K562 (cell line): ENCODE results near the gene TENT5A. TPM values are rescaled to one million over a fixed set of nuclear protein-coding genes. Genes with fewer than 3 reads are reported as not detected.

Experiments
- ATAC-seq: fragments of 200-7000 bp; cut with Tn5 transposase; 3 replicates; pipeline ENCODE4 v1.9.1; 2020; ENCODE audit warnings: moderate library complexity
- BruUV-seq: library from RNA; stranded (reverse); fragments of 400-500 nt; replicated peaks from 2 replicates; lab custom pipeline; 2021; lab: Mats Ljungman, UMichigan
- CTCF ChIA-PET: fragments of 300-600 bp; formaldehyde crosslinking; extraction: SDS; loops from one replicate; lab custom pipeline; 2021; ENCODE audit warnings: low intra/inter-chr PET ratio; lab: Yijun Ruan, JAX
- POLR2A ChIA-PET: fragments of 300-600, 350-650 bp; sonication (Branson Sonifier 250); formaldehyde crosslinking; extraction: SDS; loops from one replicate; lab custom pipeline; 2021; ENCODE audit warnings: antibody characterized with exemption, inconsistent platforms; lab: Yijun Ruan, JAX
- DNase-seq, 4 experiments: peaks; one replicate each; pipeline versions ENCODE4 v3.0.0 to v3.0.0-alpha.2; 2011 to 2018; ENCODE audit warnings: low spot score in 3 of 4, mixed read lengths in 3 of 4; ENCODE audit errors: extremely low read depth in 1 of 4
- FAIRE-seq: peaks from 2 replicates; lab custom pipeline; 2011; peaks lifted over from hg19 to GRCh38; lab: Jason Lieb, UNC
- H2AFZ ChIP-seq: 2 replicates; pipeline ENCODE4 v1.6.0; 2011; ENCODE audit warnings: low read depth, low read length, control low read depth, inconsistent platforms
- H3K27ac ChIP-seq: fragments of 200-600 bp; 3 replicates; pipeline ENCODE4 v1.8.0; 2011; ENCODE audit warnings: low read depth, mild to moderate bottlenecking, control low read depth, inconsistent platforms, low read length, moderate library complexity, mixed read lengths; ENCODE audit errors: extremely low read depth
- H3K27me3 ChIP-seq, 2 experiments: fragments of 300-600 bp in 1 of 2; 2 replicates in 1 of 2; 3 replicates in 1 of 2; pipeline versions ENCODE4 v1.6.0 to v1.8.0; 2011; ENCODE audit warnings: inconsistent platforms in 2 of 2, low read length in 2 of 2, mild to moderate bottlenecking in 1 of 2, mixed read lengths in 1 of 2, moderate library complexity in 1 of 2; ENCODE audit not compliant: control insufficient read depth in 2 of 2, insufficient read depth in 2 of 2
- H3K36me3 ChIP-seq: fragments of 300-600 bp; 3 replicates; pipeline ENCODE4 v1.8.0; 2011; ENCODE audit warnings: mild to moderate bottlenecking, low read length, inconsistent platforms; ENCODE audit not compliant: control insufficient read depth, insufficient read depth
- H3K4me1 ChIP-seq, 2 experiments: fragments of 200-600 bp in 1 of 2; replicated peaks in 1 of 2; 2 replicates in 1 of 2; 3 replicates in 1 of 2; pipeline versions ENCODE4 v1.5.1 to v1.8.0; 2011; ENCODE audit warnings: inconsistent platforms in 2 of 2, low read length in 2 of 2, mild to moderate bottlenecking in 1 of 2, mixed read lengths in 1 of 2, moderate library complexity in 1 of 2; ENCODE audit not compliant: control insufficient read depth in 2 of 2, insufficient read depth in 2 of 2
- H3K4me2 ChIP-seq: 2 replicates; pipeline ENCODE4 v1.6.1; 2011; ENCODE audit warnings: low read length, control low read depth, inconsistent platforms, mixed read lengths; ENCODE audit not compliant: insufficient read depth
- H3K4me3 ChIP-seq: fragments of 200-600 bp; sonication (generic), shearing (Covaris generic); 2 replicates; pipeline ENCODE4 v1.5.1; 2016; ENCODE audit warnings: control low read depth, inconsistent platforms
- H3K79me2 ChIP-seq: fragments of 200-600 bp; 3 replicates; pipeline ENCODE4 v1.8.0; 2011; ENCODE audit warnings: low read length, inconsistent platforms; ENCODE audit not compliant: control insufficient read depth, insufficient read depth
- H3K9ac ChIP-seq, 2 experiments: 2 replicates each; pipeline versions ENCODE4 v1.6.0 to v1.6.1; 2011; ENCODE audit warnings: low read depth in 2 of 2, low read length in 2 of 2, control low read depth in 1 of 2, inconsistent platforms in 1 of 2, mild to moderate bottlenecking in 1 of 2, mixed read lengths in 1 of 2; ENCODE audit not compliant: insufficient read depth in 1 of 2
- H3K9me1 ChIP-seq: one replicate; pipeline ENCODE4 v1.6.0; 2011; ENCODE audit warnings: inconsistent platforms, mild to moderate bottlenecking, low read length, moderate library complexity; ENCODE audit not compliant: control insufficient read depth, insufficient read depth
- H3K9me3 ChIP-seq: replicated peaks from 2 replicates; pipeline ENCODE4 v1.5.1; 2011; ENCODE audit warnings: low read depth, low read length, inconsistent platforms; ENCODE audit not compliant: control insufficient read depth, insufficient read depth
- H4K20me1 ChIP-seq: replicated peaks from 2 replicates; pipeline ENCODE4 v1.6.1; 2011; ENCODE audit warnings: low read length, inconsistent platforms, mixed read lengths; ENCODE audit not compliant: control insufficient read depth, insufficient read depth
- CSDE1 ChIP-seq, 2 experiments: fragments of 450-650 bp; IDR thresholded peaks; 2 replicates each; pipeline ENCODE4 v1.6.1; 2016; ENCODE audit warnings: mild to moderate bottlenecking in 1 of 2
- NR3C1 ChIP-seq: sonication (generic); formaldehyde crosslinking; IDR thresholded peaks from 2 replicates; pipeline ENCODE4 v1.8.1; 2022; ENCODE audit warnings: missing genetic modification reagents
- RAD21 ChIP-seq, 2 experiments: fragments of 250-450 bp in 1 of 2; fragments of 450-650 bp in 1 of 2; sonication (Bioruptor Pico) in 1 of 2; formaldehyde crosslinking in 1 of 2; IDR thresholded peaks in 1 of 2; conservative IDR thresholded peaks in 1 of 2; 2 replicates each; pipeline versions ENCODE4 v1.4.0 to v1.8.0; 2020 to 2022; ENCODE audit warnings: mild to moderate bottlenecking in 2 of 2, moderate library complexity in 1 of 2
- RFX5 ChIP-seq: IDR thresholded peaks from 2 replicates; pipeline ENCODE4 v1.6.1; 2011; ENCODE audit warnings: low read depth, mild to moderate bottlenecking, improper control_type of control experiment, low read length
- TEAD1 ChIP-seq, 2 experiments: fragments of 450-650 bp in 1 of 2; sonication (generic) in 1 of 2; formaldehyde crosslinking; IDR thresholded peaks; 2 replicates each; pipeline versions ENCODE4 v1.4.0 to v1.8.0; 2020 to 2022; ENCODE audit warnings: mild to moderate bottlenecking in 2 of 2, missing genetic modification reagents in 1 of 2
- ZNF3 ChIP-seq: fragments of 250-450 bp; sonication (Bioruptor Pico); IDR thresholded peaks from 2 replicates; pipeline ENCODE4 v1.5.0; 2021; ENCODE audit warnings: mild to moderate bottlenecking, moderate library complexity
- ZNF551 ChIP-seq: fragments of 250-450 bp; sonication (Bioruptor Pico); IDR thresholded peaks from 2 replicates; pipeline ENCODE4 v1.5.0; 2021; ENCODE audit warnings: mild to moderate bottlenecking, moderate library complexity
- ZNF561 ChIP-seq: fragments of 450-650 bp; formaldehyde crosslinking; conservative IDR thresholded peaks from 2 replicates; pipeline ENCODE4 v1.4.0; 2020; ENCODE audit warnings: mild to moderate bottlenecking, moderate library complexity
- WGBS: fragments of 100-300 bp; shearing (Covaris generic); methylation state at CpG from one replicate; pipeline ENCODE4 v1.1.6; 2016; ENCODE audit warnings: low coverage, mixed read lengths; ENCODE audit not compliant: insufficient coverage; ENCODE audit errors: missing lambda C conversion rate; 5-methylcytosine and 5-hydroxymethylcytosine counted together
- in situ Hi-C: fragments of 300-500 bp; cut with MboI; formaldehyde crosslinking; loops from 4 replicates; pipeline ENCODE4 v1.15.0; 2018; ENCODE audit warnings: inconsistent platforms, mixed read lengths
- intact Hi-C: fragments of 100-400 bp; cut with micrococcal nuclease; formaldehyde crosslinking; loops from 2 replicates; pipeline ENCODE4 v1.14.2; 2022
- polyA plus RNA-seq, 8 experiments: library from polyadenylated mRNA; depleted of rRNA in 4 of 8; stranded (reverse) in 5 of 8; unstranded in 3 of 8; fragments of >200 nt; fragmentation: Nextera tagmentation in 2 of 8; fragmentation: Illumina TruSeq in 1 of 8; extraction: Ambion mirVana in 2 of 8; extraction: Trizol in 1 of 8; gene quantifications; 2 replicates each; pipeline versions ENCODE4 v1.2.1 to v1.2.3, GENCODE V29; 2011 to 2014; ENCODE audit warnings: inconsistent platforms in 1 of 8, missing spikeins in 1 of 8
- total RNA-seq, 7 experiments: library from RNA; depleted of rRNA in 6 of 7; stranded (reverse); fragments of >200 nt in 6 of 7; fragmentation: Illumina TruSeq in 2 of 7; extraction: Trizol in 2 of 7; gene quantifications; 2 replicates each; pipeline versions ENCODE4 v1.2.1 to v1.2.3, GENCODE V29; 2011 to 2021; ENCODE audit warnings: low replicate concordance in 1 of 7
- TF ChIP-seq, protein P1 (sequence below): sonication (generic); formaldehyde crosslinking; IDR thresholded peaks from 2 replicates; pipeline ENCODE4 v1.8.1; 2023; ENCODE audit warnings: mild to moderate bottlenecking, missing genetic modification reagents
- TF ChIP-seq, protein P2 (sequence below): fragments of 200-600 bp; sonication (generic); IDR thresholded peaks from one replicate; pipeline ENCODE4 v1.6.1; 2012; ENCODE audit warnings: mild to moderate bottlenecking, low read depth, low read length, inconsistent platforms

TENT5A gene
- total and polyA plus RNA-seq, 9 of the 15 experiments (the other 6 are each of a cell fraction or from before 2014, with no cell fraction given) = 0.77 to 2.3 (median 1.3) TPM

DNA sequence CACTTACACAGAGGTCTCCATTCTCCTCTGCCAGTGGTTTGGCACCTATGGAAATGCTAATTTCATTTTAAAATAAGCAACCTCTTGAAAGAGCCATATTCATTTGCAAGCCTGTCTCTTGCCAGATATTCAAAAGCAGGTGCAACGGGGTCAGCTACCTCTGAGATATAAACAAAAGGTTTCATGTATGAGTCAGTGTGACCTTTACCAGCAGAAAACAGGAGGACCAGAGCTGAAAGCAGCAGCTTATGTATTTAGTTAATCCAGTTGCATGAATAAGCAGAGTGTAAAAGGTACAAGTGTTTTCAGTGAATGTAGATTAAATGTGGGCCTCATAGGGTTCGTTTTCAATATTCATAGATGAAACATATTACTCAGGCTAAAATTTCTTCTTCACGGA lies 56.0 kb downstream of the TENT5A start:
- Histone ChIP-seq H3K27ac (no peak overlapping the region), H3K4me2 (no peak overlapping the region), H3K79me2 (no peaks in the 10 kb centered on the region), H3K9ac (no peak overlapping the region), H2AFZ (no peak overlapping the region), H4K20me1 (no peaks in the 10 kb centered on the region), H3K9me3 (no peaks in the 10 kb centered on the region), H3K36me3 (no peaks in the 10 kb centered on the region), H3K4me1 (no peaks in the 10 kb centered on the region), H3K27me3 (no peaks in the 10 kb centered on the region), H3K9me1 (no peaks in the 10 kb centered on the region), H3K4me3 (no peak overlapping the region)
- BruUV-seq = no TSS peak
- in situ Hi-C loops = no loop called here
- DNase-seq (no peak), FAIRE-seq (no peak), ATAC-seq (no peak)
- intact Hi-C loops = no loop called here
- WGBS = 0% methylated on average over 3 of the region's 3 CpGs
- POLR2A ChIA-PET = no interaction called here
- CTCF ChIA-PET = no interaction called here
- TF ChIP-seq RFX5 (no peak), TEAD1 (CRISPR knock-in tag; IDR thresholded peaks at IDR 0.05) (no peak), ZNF551 (CRISPR knock-in tag) (no peak), NR3C1 (no peak), CSDE1 (IDR thresholded peaks at IDR 0.05) (no peak), ZNF561 (CRISPR knock-in tag) (no peak), ZNF3 (CRISPR knock-in tag) (no peak), RAD21 (CRISPR knock-in tag; conservative IDR thresholded peaks at IDR 0.05 in 1 of 2, IDR thresholded peaks at IDR 0.05 in 1 of 2) (no peak)
- TF ChIP-seq, protein P1, sequence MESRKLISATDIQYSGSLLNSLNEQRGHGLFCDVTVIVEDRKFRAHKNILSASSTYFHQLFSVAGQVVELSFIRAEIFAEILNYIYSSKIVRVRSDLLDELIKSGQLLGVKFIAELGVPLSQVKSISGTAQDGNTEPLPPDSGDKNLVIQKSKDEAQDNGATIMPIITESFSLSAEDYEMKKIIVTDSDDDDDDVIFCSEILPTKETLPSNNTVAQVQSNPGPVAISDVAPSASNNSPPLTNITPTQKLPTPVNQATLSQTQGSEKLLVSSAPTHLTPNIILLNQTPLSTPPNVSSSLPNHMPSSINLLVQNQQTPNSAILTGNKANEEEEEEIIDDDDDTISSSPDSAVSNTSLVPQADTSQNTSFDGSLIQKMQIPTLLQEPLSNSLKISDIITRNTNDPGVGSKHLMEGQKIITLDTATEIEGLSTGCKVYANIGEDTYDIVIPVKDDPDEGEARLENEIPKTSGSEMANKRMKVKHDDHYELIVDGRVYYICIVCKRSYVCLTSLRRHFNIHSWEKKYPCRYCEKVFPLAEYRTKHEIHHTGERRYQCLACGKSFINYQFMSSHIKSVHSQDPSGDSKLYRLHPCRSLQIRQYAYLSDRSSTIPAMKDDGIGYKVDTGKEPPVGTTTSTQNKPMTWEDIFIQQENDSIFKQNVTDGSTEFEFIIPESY (CRISPR knock-in tag) = no peak
- TF ChIP-seq, protein P2, sequence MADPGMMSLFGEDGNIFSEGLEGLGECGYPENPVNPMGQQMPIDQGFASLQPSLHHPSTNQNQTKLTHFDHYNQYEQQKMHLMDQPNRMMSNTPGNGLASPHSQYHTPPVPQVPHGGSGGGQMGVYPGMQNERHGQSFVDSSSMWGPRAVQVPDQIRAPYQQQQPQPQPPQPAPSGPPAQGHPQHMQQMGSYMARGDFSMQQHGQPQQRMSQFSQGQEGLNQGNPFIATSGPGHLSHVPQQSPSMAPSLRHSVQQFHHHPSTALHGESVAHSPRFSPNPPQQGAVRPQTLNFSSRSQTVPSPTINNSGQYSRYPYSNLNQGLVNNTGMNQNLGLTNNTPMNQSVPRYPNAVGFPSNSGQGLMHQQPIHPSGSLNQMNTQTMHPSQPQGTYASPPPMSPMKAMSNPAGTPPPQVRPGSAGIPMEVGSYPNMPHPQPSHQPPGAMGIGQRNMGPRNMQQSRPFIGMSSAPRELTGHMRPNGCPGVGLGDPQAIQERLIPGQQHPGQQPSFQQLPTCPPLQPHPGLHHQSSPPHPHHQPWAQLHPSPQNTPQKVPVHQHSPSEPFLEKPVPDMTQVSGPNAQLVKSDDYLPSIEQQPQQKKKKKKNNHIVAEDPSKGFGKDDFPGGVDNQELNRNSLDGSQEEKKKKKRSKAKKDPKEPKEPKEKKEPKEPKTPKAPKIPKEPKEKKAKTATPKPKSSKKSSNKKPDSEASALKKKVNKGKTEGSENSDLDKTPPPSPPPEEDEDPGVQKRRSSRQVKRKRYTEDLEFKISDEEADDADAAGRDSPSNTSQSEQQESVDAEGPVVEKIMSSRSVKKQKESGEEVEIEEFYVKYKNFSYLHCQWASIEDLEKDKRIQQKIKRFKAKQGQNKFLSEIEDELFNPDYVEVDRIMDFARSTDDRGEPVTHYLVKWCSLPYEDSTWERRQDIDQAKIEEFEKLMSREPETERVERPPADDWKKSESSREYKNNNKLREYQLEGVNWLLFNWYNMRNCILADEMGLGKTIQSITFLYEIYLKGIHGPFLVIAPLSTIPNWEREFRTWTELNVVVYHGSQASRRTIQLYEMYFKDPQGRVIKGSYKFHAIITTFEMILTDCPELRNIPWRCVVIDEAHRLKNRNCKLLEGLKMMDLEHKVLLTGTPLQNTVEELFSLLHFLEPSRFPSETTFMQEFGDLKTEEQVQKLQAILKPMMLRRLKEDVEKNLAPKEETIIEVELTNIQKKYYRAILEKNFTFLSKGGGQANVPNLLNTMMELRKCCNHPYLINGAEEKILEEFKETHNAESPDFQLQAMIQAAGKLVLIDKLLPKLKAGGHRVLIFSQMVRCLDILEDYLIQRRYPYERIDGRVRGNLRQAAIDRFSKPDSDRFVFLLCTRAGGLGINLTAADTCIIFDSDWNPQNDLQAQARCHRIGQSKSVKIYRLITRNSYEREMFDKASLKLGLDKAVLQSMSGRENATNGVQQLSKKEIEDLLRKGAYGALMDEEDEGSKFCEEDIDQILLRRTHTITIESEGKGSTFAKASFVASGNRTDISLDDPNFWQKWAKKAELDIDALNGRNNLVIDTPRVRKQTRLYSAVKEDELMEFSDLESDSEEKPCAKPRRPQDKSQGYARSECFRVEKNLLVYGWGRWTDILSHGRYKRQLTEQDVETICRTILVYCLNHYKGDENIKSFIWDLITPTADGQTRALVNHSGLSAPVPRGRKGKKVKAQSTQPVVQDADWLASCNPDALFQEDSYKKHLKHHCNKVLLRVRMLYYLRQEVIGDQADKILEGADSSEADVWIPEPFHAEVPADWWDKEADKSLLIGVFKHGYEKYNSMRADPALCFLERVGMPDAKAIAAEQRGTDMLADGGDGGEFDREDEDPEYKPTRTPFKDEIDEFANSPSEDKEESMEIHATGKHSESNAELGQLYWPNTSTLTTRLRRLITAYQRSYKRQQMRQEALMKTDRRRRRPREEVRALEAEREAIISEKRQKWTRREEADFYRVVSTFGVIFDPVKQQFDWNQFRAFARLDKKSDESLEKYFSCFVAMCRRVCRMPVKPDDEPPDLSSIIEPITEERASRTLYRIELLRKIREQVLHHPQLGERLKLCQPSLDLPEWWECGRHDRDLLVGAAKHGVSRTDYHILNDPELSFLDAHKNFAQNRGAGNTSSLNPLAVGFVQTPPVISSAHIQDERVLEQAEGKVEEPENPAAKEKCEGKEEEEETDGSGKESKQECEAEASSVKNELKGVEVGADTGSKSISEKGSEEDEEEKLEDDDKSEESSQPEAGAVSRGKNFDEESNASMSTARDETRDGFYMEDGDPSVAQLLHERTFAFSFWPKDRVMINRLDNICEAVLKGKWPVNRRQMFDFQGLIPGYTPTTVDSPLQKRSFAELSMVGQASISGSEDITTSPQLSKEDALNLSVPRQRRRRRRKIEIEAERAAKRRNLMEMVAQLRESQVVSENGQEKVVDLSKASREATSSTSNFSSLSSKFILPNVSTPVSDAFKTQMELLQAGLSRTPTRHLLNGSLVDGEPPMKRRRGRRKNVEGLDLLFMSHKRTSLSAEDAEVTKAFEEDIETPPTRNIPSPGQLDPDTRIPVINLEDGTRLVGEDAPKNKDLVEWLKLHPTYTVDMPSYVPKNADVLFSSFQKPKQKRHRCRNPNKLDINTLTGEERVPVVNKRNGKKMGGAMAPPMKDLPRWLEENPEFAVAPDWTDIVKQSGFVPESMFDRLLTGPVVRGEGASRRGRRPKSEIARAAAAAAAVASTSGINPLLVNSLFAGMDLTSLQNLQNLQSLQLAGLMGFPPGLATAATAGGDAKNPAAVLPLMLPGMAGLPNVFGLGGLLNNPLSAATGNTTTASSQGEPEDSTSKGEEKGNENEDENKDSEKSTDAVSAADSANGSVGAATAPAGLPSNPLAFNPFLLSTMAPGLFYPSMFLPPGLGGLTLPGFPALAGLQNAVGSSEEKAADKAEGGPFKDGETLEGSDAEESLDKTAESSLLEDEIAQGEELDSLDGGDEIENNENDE = no peak
